Endothelial cell of hepatic sinusoid (primary cell): Measurements from ENCODE around the gene PADI1.

Experiments used
- in situ Hi-C: cut with HindIII; loops from 2 replicates; pipeline ENCODE4 v1.10.0; 2017; ENCODE audit warnings: low sequenced_read_pairs

The PADI1 gene

DNA sequence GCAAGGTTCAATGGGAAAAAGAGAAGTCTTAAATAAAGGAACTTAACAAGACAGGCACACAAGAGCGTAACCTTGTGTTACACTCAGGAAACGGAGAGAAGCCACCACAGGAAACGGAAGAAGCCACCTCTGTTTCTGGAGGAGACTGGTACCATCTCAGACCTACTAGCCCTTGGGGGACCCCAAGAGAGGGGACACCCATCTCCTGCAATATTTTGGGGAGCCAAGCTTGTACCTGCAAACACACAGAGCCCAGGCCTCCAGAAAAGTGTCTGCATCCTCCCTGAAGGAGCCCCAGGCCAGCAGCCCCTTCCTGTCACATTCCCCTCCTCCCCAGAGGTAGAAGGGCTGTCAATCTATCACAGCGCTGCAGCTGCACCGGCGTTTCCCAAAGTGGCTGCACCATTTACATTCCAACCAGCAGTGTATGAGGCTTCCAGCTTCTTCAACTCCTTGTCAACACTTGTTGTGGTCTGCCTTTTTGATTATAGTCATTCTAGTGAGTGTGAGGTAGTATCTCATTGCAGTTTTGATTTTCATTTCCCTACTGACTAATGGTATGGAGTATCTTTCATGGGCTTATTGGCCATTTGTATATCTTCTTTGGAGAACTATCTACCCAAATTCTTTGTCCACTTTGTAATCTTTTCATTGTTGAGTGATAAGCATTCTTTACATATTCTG, 23.0 kb upstream of the PADI1 start:
- in situ Hi-C loops: loop anchor here (10.0 kb wide), 1 partner anchor 47 kb away; no protein-coding TSS in a partner anchor

DNA sequence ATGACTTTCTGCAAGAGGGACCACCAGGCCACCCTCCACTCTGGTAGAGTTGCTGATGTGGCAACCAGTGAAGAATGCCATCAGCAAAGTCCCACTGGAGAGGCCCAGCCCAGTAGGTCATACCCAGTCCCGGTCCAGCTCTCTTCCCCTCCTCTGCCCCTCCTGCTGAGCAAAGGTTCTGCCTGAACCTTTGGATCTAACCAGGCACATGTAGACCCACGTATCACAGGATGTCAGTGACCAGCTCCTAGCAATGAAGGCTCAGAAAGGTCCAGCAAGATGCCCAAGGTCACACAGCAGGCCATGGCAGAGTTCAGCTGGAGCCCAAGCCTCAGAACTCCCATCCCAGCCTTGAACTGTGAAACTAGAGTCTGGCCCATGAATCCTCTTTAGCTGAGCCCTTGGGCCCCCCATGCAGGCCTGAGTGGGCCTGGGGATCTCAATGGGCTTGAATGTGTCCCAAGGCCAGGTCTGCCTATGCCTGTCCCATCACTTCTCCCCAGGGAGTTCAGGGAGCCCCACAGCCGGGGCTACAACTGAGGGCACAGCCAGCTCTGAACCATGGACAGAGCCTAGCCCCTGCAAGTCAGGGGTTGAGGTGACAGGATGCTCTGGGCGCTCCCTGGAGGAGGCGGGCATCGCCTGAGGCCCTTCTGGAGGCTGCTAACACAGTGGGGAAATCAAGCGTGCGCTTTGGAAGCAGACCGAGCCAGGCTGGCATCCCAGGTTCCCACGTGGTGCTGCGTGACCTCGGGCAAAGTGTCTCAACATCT, 21.4 kb upstream of the PADI1 start:
- in situ Hi-C loops: loop anchor here (10.0 kb wide), 1 partner anchor 49 kb away; no protein-coding TSS in a partner anchor

DNA sequence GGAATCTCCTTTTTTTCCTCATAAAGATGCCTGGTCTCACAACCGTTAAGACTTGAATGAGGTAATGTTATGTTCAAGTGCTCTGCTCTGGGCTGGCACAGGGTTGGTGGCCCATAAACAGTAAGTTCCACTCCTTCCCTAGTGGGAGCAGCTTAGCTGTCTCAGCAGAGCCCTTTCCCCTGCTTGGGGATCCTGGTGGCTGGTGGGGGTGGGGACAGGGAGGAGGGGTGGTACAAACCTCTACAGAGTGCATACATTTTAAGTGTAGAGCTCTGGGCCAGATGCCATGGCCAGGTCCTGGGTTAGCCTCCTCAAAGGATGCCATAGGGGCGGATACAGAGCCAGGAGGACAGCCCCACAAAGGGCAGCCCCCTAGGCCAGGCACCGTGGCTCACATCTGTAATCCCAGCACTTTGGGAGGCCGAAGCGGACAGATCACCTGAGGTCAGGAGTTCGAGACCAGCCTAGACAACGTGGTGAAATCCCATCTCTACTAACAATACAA, 20.7 kb upstream of the PADI1 start:
- in situ Hi-C loops: loop anchor here (10.0 kb wide), 1 partner anchor 49 kb away; no protein-coding TSS in a partner anchor

DNA sequence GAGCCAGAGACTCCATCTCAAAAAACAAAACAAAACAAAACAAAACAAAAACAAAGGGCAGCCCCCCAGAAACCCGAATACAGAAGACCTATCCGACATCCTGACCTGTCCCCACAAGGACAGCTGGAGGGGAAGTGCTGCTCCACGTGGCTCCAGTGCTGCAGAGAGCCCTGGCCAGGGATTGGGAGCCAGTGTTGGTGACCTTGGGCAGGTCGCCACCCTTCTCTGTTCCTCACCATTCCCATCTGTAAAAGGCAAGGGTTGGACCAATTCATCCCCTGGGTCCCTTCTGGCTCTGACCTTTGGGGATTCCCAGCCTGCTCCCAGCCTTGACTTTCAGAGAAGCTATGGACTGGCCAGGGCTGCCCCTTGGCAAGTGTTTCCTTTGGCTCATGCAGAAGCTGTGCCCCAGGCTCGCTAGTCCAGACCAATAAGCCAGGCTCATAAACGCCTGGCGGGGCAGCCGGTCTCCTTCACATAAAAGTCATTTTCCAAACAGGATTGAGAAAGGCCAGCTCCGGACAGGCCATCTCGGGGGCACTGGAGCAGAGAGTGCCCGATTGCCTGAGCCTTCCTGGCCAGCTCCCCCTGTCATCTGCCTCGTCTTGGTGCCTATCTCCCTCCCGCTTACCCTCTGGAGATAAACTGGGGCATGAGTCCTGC, 20.0 kb upstream of the PADI1 start:
- in situ Hi-C loops: loop anchor here (5.0 to 10.0 kb wide), 4 partner anchors 50 to 192 kb away; no protein-coding TSS in a partner anchor

DNA sequence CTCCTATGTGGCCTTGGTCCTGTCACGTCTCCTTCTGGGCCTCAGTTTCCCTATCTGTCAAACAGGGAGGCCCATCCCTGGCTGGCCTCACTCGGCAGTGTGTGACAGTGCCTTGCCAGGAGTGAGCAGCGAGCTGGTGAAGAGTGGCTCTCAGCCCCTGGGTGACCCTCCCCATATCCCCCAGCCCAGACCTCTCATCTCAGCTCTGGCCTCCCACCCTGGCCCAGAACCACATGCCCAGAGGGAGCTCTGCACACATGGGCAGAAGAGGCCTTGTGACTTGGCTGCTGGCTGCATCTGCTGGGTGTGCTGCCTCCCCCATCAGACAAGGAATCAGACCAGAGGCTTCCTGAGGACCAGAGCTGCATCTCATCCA, 19.5 kb upstream of the PADI1 start:
- in situ Hi-C loops: loop anchor here (5.0 to 10.0 kb wide), 4 partner anchors 51 to 192 kb away; no protein-coding TSS in a partner anchor

DNA sequence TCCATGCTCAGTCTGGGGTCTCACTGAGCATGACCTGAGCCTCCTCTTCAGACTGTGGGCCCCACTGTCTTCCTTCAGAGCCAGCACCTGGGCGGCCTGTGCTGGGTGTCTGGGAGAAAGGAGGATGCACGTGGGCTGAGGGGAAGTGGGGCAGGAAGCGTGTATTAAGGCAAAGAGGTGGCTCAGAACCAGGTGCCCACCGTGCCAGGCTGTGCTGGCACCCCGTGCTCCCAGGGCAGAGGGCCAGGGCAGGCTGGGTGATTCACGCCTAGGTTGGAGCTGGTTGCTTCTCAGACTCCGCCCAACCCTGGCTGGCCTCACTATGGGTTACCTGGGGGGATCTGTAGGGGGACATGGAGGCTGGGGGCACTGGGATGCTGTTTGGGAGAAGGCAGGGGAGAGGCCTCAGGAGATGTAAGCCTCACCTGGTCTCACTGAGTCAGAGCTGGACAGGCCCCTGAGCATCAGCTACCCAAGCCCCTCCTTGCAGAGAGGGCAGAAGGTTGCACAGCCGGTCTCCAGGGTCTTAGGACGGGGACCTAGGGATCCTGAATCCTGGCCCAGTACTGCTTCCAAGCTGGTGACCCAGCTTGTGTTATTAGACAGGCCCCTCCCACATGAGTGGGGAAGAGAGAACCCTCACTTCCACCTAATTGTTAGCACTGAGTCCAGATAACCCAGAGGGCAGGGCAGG, 18.6 kb upstream of the PADI1 start:
- in situ Hi-C loops: loop anchor here (5.0 to 10.0 kb wide), 4 partner anchors 52 to 191 kb away; no protein-coding TSS in a partner anchor

DNA sequence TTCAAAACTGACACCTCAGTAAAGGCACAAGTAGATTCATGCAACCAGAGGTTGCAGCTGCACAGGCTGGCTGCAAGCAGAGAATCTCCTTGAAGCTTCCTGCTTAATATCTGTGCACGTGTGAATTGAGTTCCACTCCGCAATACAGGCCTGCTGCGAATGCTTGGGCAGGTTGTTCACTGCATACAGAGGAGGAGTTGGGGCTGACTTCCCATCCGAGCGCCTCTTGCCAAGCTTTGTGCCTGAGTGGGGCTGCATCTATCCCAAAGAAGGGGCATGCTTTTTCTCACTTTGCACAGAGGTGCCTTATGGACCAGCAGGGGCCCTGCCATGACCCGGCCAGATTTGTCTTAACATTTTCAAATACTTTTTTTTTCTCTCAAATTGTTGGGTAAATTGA, 17.9 kb upstream of the PADI1 start:
- in situ Hi-C loops: loop anchor here (5.0 to 10.0 kb wide), 4 partner anchors 52 to 190 kb away; no protein-coding TSS in a partner anchor

DNA sequence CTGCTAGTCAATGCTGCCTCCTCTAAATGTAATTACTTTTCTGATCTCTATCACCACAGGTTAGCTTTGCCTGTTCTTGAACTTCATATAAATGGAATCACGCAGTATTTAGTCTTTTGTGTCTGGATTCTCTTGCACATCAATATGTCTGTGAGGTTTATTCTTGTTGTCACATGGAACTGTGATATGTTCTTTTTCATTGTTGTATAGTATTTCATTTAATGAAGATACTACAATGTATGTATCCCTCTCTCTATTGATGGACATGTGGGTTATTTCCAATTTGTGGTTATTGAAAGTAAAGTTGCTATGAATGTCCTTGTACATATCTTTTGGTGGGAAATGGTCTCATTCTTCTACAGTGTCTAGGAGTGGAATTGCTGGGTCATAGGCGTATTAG, 16.7 kb upstream of the PADI1 start:
- in situ Hi-C loops: loop anchor here (5.0 to 10.0 kb wide), 4 partner anchors 53 to 189 kb away; no protein-coding TSS in a partner anchor

DNA sequence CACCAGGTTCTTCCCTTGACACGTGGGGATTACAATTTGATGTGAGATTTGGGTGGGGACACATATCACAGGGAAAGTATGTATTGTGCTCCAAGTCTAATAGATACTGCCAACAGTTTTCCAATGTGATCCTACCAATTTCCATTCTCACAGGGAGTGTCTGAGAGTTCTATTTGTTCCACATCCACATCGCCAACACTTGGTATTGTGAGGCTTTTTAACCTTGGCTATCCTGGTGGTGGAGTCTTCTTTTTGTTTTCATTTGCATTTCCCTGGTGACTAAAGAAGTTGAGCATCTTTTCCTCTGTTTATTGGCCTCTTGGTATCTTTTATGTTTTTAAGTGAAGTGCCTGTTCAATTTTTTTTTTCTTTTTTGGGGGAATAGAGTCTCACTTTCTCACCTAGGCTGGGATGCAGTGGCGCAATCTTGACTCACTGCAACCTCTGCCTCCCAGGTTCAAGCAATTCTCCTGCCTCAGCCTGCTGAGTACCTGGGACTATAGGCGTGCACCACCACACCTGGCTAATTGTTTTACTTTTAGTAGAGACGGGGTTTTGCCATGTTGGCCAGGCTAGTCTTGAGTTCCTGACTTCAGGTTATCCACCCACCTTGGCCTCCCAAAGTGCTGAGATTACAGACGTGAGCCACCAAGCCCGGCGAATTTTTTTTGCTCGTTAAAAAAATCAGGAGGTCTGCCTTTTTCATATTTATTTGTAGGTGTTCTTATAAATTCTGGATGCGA, 15.9 kb upstream of the PADI1 start:
- in situ Hi-C loops: loop anchor here (5.0 to 10.0 kb wide), 4 partner anchors 54 to 188 kb away; no protein-coding TSS in a partner anchor

DNA sequence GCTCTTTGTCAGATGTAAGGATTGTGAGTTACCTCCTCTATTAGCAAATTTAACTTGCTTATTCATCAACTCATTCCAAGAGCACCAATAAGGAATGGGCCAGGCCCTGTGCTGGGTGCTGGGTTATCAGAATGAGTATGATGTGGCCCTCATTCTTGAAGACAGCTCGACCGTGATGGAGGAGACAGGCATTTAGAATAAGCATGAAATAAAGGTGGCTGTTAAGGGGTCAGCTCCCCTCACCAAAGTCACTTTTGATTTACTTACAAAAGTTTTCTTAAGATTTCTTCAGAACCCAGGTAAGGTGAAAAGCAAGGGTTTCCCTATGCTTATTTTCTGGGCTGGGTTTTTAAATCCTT, 15.3 kb upstream of the PADI1 start:
- in situ Hi-C loops: loop anchor here (5.0 to 10.0 kb wide), 4 partner anchors 55 to 188 kb away; no protein-coding TSS in a partner anchor

DNA sequence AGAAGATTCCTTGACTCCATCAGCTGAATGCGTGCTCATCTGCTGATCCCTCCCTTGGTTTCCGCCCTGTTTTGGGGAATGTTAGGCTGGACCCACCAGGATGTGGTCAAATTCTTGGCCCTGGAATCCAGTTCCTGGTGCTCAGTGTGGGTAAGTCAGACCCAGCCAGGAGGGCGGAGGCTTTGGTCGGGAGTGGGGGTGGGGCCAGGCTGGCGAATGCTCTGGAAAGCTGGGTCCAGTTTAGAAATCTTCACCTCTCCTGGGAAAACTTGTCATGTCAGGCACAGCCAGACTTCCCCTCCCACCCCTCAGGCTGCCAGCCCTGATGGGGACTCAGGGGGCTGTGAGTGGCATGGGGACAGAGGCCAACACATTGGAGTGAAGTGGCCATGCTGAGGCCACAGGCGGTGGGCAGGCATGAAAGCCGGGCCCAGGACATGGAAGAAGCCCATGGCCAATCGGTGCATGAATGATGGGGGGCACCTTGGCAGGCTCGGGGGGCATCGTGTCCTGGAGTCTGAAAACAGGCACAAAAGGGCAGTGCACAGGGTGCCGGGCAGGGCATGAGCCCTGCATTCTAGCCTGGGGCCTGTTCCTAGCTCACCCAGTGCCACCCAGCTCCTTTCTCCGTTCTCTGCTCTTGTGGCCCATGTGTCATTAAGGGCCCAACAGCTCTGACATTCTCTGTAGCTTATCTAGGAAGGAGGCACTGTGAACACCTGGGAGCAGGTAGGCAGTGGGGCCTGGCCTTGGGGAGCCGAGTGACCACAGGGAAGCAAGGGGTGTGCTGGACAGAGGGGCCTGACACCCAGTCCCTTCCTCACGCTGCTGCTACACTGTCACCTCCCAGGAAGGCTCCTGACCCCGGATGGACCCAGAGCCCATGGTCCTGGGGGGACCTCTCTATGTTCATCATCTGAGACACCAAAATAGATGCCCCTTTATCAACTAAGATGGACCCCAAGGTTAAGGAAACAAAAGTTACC, 14.6 kb upstream of the PADI1 start:
- in situ Hi-C loops: no loop called here

DNA sequence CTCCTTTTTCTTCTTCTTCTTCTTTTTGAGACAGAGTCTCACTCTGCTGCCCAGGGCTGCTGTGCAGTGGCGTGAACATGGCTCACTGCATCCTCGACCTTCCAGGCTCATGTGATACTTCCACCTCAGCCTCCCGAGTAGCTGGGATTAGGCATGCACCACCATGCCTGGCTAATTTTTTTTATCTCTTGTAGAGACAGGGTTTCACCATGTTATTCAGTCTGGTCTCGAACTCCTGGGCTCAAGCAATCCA, 13.0 kb upstream of the PADI1 start:
- in situ Hi-C loops: no loop called here

DNA sequence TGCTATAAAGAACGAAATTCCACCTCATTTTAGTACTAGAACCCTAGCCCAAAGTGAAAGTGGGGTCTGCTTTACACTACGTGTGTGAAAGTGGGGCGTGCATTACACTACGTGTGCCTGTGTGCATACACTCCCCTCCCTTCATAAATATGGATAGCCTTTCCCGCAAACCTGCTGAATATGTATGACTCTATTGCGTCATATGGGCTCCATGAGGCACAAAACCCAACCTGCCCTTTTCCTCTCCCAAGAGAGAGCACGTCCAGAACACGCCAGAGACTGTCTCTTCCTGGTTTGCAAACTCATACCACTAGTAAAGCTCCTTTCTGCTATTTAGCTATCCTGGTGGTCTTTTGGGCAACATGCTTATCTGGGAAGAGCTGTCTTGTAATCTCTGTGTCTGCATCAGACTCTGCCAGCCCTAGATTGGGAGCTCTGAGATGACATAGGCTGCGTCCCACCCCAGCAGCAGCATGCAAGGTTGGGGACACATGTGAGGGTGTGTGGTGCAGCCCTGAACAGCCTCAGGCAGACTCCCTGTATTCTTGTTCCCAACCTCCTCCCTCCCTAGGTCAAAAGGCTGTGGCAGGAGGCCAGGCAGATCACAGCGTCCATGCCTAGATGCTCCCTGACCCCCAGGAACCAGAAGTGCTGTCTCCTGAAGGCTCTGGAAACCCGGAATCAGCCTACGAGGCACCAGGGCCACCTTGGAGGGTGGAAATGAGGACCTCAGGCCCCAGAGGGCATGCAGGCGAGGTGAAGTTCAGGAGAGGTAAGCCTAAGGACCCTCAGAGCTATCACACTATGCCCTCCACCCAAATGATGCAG, 12.3 kb upstream of the PADI1 start:
- in situ Hi-C loops: no loop called here

DNA sequence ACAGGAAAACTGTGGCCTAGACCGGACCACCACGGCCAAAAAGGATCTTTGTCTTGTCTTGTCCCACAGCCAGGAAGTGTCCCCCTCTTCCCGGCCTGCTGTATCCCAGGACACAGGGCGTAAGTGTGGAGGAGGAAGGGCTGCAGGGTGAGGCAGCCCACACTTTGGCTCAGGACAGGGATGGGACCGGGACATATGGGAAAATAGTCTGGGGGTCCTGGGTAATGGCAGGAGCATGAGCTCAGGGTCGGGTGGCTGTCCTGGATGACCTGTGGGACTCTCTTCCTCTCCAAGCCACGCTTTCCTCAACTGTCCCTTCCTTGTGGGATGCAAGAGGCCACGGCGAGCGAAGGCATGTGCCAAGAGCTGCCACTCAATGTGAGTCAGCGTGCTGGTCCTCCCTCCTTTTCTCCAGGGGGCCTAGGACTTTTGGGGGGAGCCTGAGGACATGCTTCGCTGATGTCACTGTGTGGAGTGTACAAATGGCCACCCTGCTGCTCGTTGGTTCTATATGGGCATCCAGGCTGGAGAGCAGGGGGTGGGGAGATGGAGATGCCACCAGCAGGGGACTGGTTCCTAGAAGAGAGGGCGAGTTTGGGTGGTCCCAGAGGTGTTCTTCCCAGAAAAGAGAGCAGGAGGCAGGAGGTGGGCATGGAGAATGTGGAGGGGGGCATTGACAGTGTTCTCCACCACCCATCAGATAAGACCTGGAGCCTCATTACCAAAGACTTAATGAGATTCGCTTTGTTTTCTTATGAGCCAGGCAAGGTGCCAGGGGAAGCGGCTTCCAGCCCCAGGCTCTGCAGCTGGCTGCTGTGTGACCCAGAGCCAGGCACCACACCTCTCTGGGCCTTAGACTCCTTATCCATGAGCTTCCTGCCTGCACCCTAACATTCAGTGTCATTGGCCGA, 11.5 kb upstream of the PADI1 start:
- in situ Hi-C loops: no loop called here

DNA sequence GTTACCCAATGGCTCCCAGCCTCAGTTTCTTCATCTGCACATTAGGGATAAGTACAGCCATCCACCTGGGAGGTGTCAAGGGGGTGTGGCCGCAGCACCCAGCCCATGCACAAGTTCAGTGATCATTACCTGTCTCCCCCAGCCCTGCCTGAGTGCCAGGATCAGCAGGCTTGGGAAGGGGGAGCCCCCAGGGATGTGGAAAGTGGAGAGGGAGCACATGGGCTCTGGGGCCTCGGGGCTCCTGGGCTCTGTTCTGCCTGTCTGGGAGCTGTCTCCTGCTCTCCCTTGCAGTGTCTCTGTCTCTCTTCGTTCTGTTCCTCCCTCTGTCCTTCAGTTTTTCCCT, 10.8 kb upstream of the PADI1 start:
- in situ Hi-C loops: no loop called here

DNA sequence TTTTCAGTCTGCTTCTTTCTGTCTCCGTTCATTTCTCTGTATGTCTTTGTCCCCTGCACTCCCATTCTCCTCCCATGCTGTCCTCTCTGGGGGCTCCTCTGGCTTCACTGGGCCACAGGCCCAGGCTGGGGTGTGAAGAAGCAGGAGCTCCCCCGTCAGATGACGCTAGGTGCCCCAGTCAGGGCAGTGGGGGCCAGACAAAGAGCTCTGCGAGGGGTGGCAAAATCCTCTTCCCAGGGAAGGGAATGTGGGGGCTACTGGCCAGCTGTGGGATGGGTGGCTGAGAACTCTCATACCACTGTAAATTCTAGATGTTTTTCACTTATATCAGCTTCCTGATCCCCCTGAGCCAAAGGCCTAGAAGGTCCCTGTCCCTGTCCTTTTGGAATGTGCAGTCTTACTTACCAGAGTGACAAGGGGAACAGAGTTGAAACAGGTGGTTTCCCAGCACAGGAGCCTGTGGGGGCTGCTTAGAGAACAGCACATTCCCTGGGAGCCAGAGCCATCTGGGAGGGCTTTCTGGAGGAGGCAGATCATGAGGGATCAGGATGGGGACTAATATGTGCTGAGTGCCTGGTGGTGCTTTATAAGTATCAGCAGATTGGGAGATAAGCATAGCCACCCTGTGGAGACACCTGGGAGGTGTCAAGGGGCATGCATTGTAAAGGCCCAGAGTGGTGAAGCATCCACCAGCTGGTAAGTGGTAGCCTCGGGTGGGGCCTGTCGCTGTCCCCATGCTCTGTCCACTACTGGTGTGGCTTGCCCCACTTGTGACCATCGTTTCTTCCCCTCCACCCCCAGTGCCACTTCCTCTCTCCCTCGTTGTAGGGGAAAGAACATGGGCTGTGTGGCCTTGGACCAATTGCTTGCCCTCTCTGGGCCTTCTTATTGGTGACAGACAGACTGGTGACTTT, 10.1 kb upstream of the PADI1 start:
- in situ Hi-C loops: no loop called here
